Measurements from ENCODE around the gene FAM89A. TPM values are rescaled to one million over a fixed set of nuclear protein-coding genes. Genes with fewer than 3 reads are reported as not detected.

The FAM89A gene
- total RNA-seq, 1 donor from 2014 or later: 16.0 TPM

DNA sequence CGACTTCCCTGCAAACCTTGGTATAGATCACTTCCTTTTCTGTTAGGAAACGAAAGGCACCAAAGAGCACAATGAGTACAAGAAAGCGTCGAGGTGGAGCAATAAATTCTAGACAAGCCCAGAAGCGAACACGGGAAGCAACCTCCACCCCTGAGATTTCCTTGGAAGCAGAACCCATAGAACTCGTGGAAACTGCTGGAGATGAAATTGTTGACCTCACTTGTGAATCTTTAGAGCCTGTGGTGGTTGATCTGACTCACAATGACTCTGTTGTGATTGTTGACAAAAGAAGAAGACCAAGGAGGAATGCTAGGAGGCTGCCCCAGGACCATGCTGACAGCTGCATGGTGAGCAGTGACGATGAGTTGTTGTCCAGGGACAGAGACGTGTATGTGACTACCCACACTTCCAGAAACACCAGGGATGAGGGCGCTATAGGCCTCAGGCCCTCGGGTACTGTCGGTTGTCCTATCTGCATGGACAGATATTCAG, 18.5 kb downstream of the FAM89A start:
- TF ChIP-seq, protein P1, sequence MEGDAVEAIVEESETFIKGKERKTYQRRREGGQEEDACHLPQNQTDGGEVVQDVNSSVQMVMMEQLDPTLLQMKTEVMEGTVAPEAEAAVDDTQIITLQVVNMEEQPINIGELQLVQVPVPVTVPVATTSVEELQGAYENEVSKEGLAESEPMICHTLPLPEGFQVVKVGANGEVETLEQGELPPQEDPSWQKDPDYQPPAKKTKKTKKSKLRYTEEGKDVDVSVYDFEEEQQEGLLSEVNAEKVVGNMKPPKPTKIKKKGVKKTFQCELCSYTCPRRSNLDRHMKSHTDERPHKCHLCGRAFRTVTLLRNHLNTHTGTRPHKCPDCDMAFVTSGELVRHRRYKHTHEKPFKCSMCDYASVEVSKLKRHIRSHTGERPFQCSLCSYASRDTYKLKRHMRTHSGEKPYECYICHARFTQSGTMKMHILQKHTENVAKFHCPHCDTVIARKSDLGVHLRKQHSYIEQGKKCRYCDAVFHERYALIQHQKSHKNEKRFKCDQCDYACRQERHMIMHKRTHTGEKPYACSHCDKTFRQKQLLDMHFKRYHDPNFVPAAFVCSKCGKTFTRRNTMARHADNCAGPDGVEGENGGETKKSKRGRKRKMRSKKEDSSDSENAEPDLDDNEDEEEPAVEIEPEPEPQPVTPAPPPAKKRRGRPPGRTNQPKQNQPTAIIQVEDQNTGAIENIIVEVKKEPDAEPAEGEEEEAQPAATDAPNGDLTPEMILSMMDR (conservative IDR thresholded peaks at IDR 0.05): no peak
- Mint-ChIP-seq H3K4me3 (no peak overlapping the region), H3K36me3 (ENCODE audit: low read depth) (peaks cover 12% of the 10 kb centered on the region), H3K9me3 (no peaks in the 10 kb centered on the region), H3K27ac (ENCODE audit: unreplicated experiment) (no peak overlapping the region), H3K27me3 (ENCODE audit: low read depth) (no peaks in the 10 kb centered on the region), H3K4me1 (peaks cover 11% of the 10 kb centered on the region)
- no peak for DNase-seq (ENCODE audit: low read depth, low spot score)

DNA sequence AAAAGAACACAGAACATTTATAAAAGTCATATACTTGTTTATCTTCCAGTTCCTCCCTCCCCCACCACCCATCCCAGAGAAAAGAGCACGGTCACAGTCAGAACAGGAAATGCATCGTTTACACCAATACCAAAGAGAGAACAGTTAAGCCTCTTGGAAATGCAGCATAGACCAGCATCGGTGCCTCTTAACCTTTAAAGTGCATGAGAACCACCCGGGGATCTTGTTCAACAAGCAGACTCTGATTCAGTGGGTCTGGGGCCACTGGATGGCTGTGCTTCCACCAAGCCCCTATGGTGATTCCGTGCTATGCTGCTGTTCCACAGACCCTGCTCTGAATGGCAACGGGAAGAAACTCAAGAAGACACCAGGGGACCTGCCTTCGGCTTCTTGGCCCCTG, 19.2 kb downstream of the FAM89A start:
- H3K27me3 Mint-ChIP-seq (ENCODE audit: low read depth): no peaks in the 10 kb centered on the region
- H3K4me1 Mint-ChIP-seq: peaks cover 11% of the 10 kb centered on the region
- H3K4me3 Mint-ChIP-seq: no peak overlapping the region
- TF ChIP-seq, protein P1 (conservative IDR thresholded peaks at IDR 0.05): no peak
- no peaks in the 10 kb centered on the region for H3K9me3 Mint-ChIP-seq
- H3K27ac Mint-ChIP-seq (ENCODE audit: unreplicated experiment): peak overlapping the region; percentile 14
- peaks cover 12% of the 10 kb centered on the region for H3K36me3 Mint-ChIP-seq (ENCODE audit: low read depth)
- no peak for DNase-seq (ENCODE audit: low read depth, low spot score)

DNA sequence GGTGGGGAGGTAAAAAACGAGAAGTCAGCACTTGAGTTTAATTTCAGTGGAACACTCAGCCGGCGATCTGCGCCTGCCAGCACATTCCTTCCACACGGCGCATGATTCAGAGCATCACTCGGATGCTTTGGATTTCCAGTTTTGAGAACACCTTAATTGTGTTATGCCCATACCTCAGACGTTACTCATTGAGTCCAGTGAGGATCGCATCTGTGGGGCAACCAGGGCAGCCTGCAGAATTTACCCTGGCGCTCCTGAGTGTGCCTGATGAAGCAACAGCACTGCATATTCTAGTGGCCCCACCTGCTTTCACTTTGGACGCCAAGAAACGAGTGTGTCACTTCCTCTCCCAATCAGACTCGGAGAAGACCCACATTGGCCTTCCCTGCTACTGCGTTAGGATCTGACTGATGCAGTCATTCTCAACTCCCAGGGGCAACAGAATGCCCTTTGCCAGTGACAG, 19.9 kb downstream of the FAM89A start:
- Mint-ChIP-seq H3K27me3 (ENCODE audit: low read depth) (no peaks in the 10 kb centered on the region), H3K9me3 (no peaks in the 10 kb centered on the region), H3K27ac (ENCODE audit: unreplicated experiment) (peak overlapping the region; percentile 14), H3K36me3 (ENCODE audit: low read depth) (peaks cover 12% of the 10 kb centered on the region), H3K4me1 (peaks cover 11% of the 10 kb centered on the region), H3K4me3 (no peak overlapping the region)
- DNase-seq (ENCODE audit: low read depth, low spot score): no peak
- TF ChIP-seq, protein P1 (conservative IDR thresholded peaks at IDR 0.05): no peak

DNA sequence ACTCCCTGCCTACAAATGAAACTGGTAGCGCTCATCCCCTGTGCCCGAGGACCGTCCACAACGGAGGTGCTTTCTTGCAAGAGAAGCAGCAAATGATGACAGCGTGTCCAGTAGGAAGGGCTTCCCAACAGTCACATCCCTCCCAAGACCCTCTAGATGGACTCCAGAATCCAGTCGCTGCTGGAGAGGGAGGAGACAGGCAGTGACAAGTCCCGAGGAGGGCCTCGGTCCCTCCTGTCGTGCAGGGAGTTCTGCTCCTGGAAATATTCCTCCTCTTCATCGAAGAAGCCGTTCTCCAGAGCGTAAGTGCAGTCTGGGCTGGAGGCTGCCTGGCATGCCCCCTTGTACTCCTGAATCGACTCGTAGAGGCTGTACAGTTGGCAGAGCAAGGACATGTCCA, 20.3 kb downstream of the FAM89A start:
- Mint-ChIP-seq H3K36me3 (ENCODE audit: low read depth) (peaks cover 12% of the 10 kb centered on the region), H3K27ac (ENCODE audit: unreplicated experiment) (no peak overlapping the region), H3K9me3 (no peaks in the 10 kb centered on the region), H3K4me1 (peaks cover 11% of the 10 kb centered on the region), H3K27me3 (ENCODE audit: low read depth) (no peaks in the 10 kb centered on the region), H3K4me3 (no peak overlapping the region)
- no peak for DNase-seq (ENCODE audit: low read depth, low spot score)
- TF ChIP-seq, protein P1 (conservative IDR thresholded peaks at IDR 0.05): no peak

DNA sequence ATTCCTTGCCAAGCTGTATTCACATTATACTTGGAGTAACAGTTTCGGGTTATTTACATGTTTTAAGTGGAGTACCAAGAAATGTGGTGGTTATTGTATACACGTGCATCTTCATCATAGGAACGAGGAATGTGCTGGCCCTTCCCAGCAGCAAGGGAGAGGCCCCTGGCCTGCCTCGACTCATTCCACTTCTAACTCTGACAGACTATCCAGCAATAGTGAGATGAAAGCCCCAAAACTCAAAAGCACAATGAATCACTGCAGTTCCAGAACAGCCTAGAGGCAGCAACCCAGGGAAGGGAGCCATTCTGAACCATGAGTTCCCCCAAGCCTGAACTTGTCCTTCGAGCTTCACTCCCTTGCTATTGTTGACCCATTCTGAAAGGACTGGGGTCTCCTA, 23.1 kb downstream of the FAM89A start:
- TF ChIP-seq, protein P1 (conservative IDR thresholded peaks at IDR 0.05): no peak
- DNase-seq (ENCODE audit: low read depth, low spot score): no peak
- Mint-ChIP-seq H3K4me3 (no peak overlapping the region), H3K4me1 (peaks cover 11% of the 10 kb centered on the region), H3K27ac (ENCODE audit: unreplicated experiment) (no peak overlapping the region), H3K36me3 (ENCODE audit: low read depth) (peaks cover 7% of the 10 kb centered on the region), H3K9me3 (no peaks in the 10 kb centered on the region), H3K27me3 (ENCODE audit: low read depth) (no peaks in the 10 kb centered on the region)
